ENCODE results near the gene SLC35C1. TPM values are rescaled to one million over a fixed set of nuclear protein-coding genes. Genes with fewer than 3 reads are reported as not detected.

The SLC35C1 gene
- total RNA-seq, 4 donors from 2014 or later, result 28.8 to 62.3 (median 44.4) TPM

DNA sequence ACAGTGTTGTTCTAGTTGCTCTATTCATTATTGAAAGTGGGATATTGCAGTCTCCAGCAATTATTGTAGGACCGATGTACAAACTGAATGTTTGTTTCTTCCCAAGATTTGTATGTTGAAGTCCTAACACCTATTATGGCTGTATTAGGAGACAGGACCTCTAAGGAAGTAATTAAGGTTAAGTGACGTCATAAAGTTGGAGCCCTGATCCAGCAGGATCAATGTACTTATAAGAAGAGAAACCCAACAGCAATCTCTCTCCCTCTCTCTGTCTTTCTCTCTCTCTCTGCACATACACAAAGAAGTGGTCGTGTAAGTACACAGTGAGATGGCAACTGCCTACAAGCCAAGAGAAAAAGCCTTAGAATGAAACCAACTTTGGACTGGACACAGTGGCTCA lies 16.1 kb upstream of the SLC35C1 start:
- intact Hi-C loops (cut with DNase I; ENCODE audit: low total_unique reads) (no loop called here), in situ Hi-C loops (cut with MboI; ENCODE audit: low pct_ligation_motif_present in 1 of 4, low pct_unique_long_range_greater_than_20kb in 1 of 4, low sequenced_read_pairs in 3 of 4) (loop anchor here in 1 of 4 donors (10.0 kb wide), 1 partner anchor 674 kb away; no protein-coding TSS in a partner anchor)
- 69 to 71% methylated on average over 1 to 3 of the region's 3 CpGs for WGBS, 2 donors (ENCODE audit: low coverage in 1 of 2)
- H3K4me1 ChIP-seq, result no peaks in the 10 kb centered on the region
- H3K36me3 ChIP-seq, result no peaks in the 10 kb centered on the region
- DNase-seq, result no peak
- TF ChIP-seq EP300 (IDR thresholded peaks at IDR 0.05; ENCODE audit: low read depth) (no peak), POLR2A (IDR thresholded peaks at IDR 0.05) (no peak), CTCF (IDR thresholded peaks at IDR 0.05) (no peak), POLR2AphosphoS5 (IDR thresholded peaks at IDR 0.05) (no peak)
- H3K9me3 ChIP-seq, result peaks cover 0 to 10% of the 10 kb centered on the region in 2 donors
- H3K4me3 ChIP-seq, result no peak overlapping the region
- peaks cover 16% of the 10 kb centered on the region for H3K27me3 ChIP-seq
- no peak overlapping the region for H3K27ac ChIP-seq

DNA sequence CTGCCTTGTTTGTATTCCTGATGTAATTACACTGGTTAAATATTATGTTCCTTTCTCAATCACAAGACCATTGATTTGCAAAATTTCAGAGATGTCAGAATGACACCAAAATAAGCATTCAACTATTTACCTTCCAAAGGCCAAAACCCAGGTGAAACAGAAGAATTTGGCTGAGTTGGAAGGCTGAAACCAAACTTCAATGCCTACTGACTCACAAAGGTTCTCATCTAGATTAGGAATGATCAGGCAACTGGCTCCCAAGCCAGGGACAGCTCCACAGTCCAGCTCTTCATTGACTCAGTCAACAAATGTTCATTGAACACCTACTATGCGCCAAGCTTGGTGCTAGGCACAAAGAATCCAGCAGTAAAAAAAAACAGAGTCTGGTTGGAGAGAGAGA lies 13.4 kb upstream of the SLC35C1 start:
- Histone ChIP-seq H3K36me3 (no peaks in the 10 kb centered on the region), H3K27ac (no peak overlapping the region), H3K4me1 (no peaks in the 10 kb centered on the region), H3K9me3 (peaks cover 0 to 10% of the 10 kb centered on the region in 2 donors), H3K27me3 (peaks cover 16% of the 10 kb centered on the region), H3K4me3 (no peak overlapping the region)
- intact Hi-C loops (cut with DNase I; ENCODE audit: low total_unique reads), result no loop called here
- WGBS, 2 donors (ENCODE audit: low coverage in 1 of 2), result 95% methylated on average over 1 of the region's 1 CpG; no CpG with 5 or more reads in 1 of the 2 donors
- in situ Hi-C loops (cut with MboI; ENCODE audit: low pct_ligation_motif_present in 1 of 4, low pct_unique_long_range_greater_than_20kb in 1 of 4, low sequenced_read_pairs in 3 of 4), result no loop called here
- DNase-seq, result no peak
- TF ChIP-seq CTCF (IDR thresholded peaks at IDR 0.05) (no peak), POLR2A (IDR thresholded peaks at IDR 0.05) (no peak)

DNA sequence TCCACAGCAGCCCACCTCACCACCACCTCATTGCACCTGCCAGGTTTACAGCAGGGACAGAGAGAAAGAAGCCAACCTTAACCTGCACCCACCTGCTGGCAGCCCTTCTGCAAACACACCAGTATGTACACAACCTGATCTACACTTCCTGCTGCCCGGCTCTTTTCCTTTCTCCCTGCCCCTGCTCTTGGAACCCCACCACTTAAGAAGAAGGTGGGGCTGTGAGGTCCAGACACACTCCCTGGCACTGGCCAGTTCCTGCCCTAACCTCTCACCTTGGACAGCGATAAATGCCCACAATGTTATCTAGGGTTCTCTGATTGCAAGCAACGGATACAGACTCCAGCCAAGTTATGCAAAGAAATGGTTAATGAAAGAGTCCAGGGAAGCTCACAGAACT lies 10.8 kb upstream of the SLC35C1 start:
- no peak overlapping the region for H3K27ac ChIP-seq
- in situ Hi-C loops (cut with MboI; ENCODE audit: low pct_ligation_motif_present in 1 of 4, low pct_unique_long_range_greater_than_20kb in 1 of 4, low sequenced_read_pairs in 3 of 4), result no loop called here
- 31 to 57% methylated on average over 1 to 3 of the region's 3 CpGs for WGBS, 2 donors (ENCODE audit: low coverage in 1 of 2)
- no peaks in the 10 kb centered on the region for H3K36me3 ChIP-seq
- DNase-seq, result no peak
- TF ChIP-seq POLR2AphosphoS5 (IDR thresholded peaks at IDR 0.05) (no peak), POLR2A (IDR thresholded peaks at IDR 0.05) (no peak)
- no peaks in the 10 kb centered on the region for H3K9me3 ChIP-seq
- no peaks in the 10 kb centered on the region for H3K4me1 ChIP-seq
- H3K4me3 ChIP-seq, result no peak overlapping the region
- intact Hi-C loops (cut with DNase I; ENCODE audit: low total_unique reads), result no loop called here
- H3K27me3 ChIP-seq, result peaks cover 6% of the 10 kb centered on the region

- H3K27me3 ChIP-seq, result peaks cover 6% of the 10 kb centered on the region
- H3K4me1 ChIP-seq, result no peaks in the 10 kb centered on the region
- intact Hi-C loops (cut with DNase I; ENCODE audit: low total_unique reads), result no loop called here
- TF ChIP-seq CTCF (IDR thresholded peaks at IDR 0.05) (no peak), EP300 (IDR thresholded peaks at IDR 0.05; ENCODE audit: low read depth) (no peak), POLR2A (IDR thresholded peaks at IDR 0.05) (no peak), POLR2AphosphoS5 (IDR thresholded peaks at IDR 0.05) (no peak)
- H3K4me3 ChIP-seq, result no peak overlapping the region
- H3K36me3 ChIP-seq, result no peaks in the 10 kb centered on the region
- in situ Hi-C loops (cut with MboI; ENCODE audit: low pct_ligation_motif_present in 1 of 4, low pct_unique_long_range_greater_than_20kb in 1 of 4, low sequenced_read_pairs in 3 of 4), result no loop called here
- WGBS, 2 donors (ENCODE audit: low coverage in 1 of 2), result 87% methylated on average over 5 of the region's 5 CpGs; no CpG with 5 or more reads in 1 of the 2 donors
- no peaks in the 10 kb centered on the region for H3K9me3 ChIP-seq
- no peak overlapping the region for H3K27ac ChIP-seq
- no peak for DNase-seq
Observed at GRCh38 chr11:45795379-45795778, 9.6 kb upstream of the SLC35C1 start.

- Histone ChIP-seq H3K4me1 (no peaks in the 10 kb centered on the region), H3K9me3 (no peaks in the 10 kb centered on the region), H3K27ac (no peak overlapping the region), H3K36me3 (no peaks in the 10 kb centered on the region), H3K27me3 (peaks cover 6% of the 10 kb centered on the region), H3K4me3 (no peak overlapping the region)
- WGBS, 2 donors (ENCODE audit: low coverage in 1 of 2), result 95 to 100% methylated on average over 3 to 8 of the region's 8 CpGs
- TF ChIP-seq POLR2A (IDR thresholded peaks at IDR 0.05) (no peak), CTCF (IDR thresholded peaks at IDR 0.05) (no peak), POLR2AphosphoS5 (IDR thresholded peaks at IDR 0.05) (no peak), EP300 (IDR thresholded peaks at IDR 0.05; ENCODE audit: low read depth) (no peak)
- in situ Hi-C loops (cut with MboI; ENCODE audit: low pct_ligation_motif_present in 1 of 4, low pct_unique_long_range_greater_than_20kb in 1 of 4, low sequenced_read_pairs in 3 of 4) (no loop called here), intact Hi-C loops (cut with DNase I; ENCODE audit: low total_unique reads) (no loop called here)
- DNase-seq, result no peak
Observed at GRCh38 chr11:45796461-45796861, 8.5 kb upstream of the SLC35C1 start.
